Neutrophil (primary cell): ENCODE data around the gene CEPT1.
A peak's percentile ranks its signal among the peaks of the same experiment; 100 is the strongest.

Source experiments
- H3K27ac ChIP-seq: fragments of 200-600 bp; sonication (generic); 2 replicates; pipeline ENCODE4 v1.5.1; 2016; ENCODE audit warnings: mild to moderate bottlenecking, moderate library complexity
- H3K27me3 ChIP-seq: fragments of 200-600 bp; sonication (generic); 2 replicates; pipeline ENCODE4 v1.6.0; 2016; ENCODE audit warnings: mild to moderate bottlenecking
- H3K36me3 ChIP-seq: fragments of 200-600 bp; sonication (generic); 2 replicates; pipeline ENCODE4 v1.5.1; 2017
- H3K4me1 ChIP-seq, 2 experiments: fragments of 200-600 bp in 1 of 2; sonication (generic) in 1 of 2; 1 replicate in 1 of 2; 2 replicates in 1 of 2; pipeline versions ENCODE4 v1.5.1 to v1.6.1; 2013 to 2016; ENCODE audit warnings: low read depth in 1 of 2, low read length in 1 of 2, mild to moderate bottlenecking in 1 of 2, moderate library complexity in 1 of 2; ENCODE audit not compliant: control insufficient read depth in 1 of 2, insufficient read depth in 1 of 2
- H3K4me3 ChIP-seq, 2 experiments: fragments of 200-600 bp in 1 of 2; sonication (generic) in 1 of 2; 1 replicate in 1 of 2; 2 replicates in 1 of 2; pipeline ENCODE4 v1.5.1; 2013 to 2016; ENCODE audit warnings: low read depth in 1 of 2, low read length in 1 of 2, mild to moderate bottlenecking in 1 of 2, moderate library complexity in 1 of 2
- H3K9me3 ChIP-seq: fragments of 200-600 bp; sonication (generic); 2 replicates; pipeline ENCODE4 v1.5.1; 2016
- CTCF ChIP-seq: fragments of 200-600 bp; sonication (generic); IDR thresholded peaks from 2 replicates; pipeline ENCODE4 v1.5.1; 2016; ENCODE audit warnings: antibody characterized with exemption

CEPT1 gene

GRCh38 chr1:111141245-111142220 lies 1.5 kb downstream of the CEPT1 start:
- TF ChIP-seq CTCF, result no peak
- no peaks in the 10 kb centered on the region for H3K9me3 ChIP-seq
- peaks cover 14% of the 10 kb centered on the region for H3K36me3 ChIP-seq
- peak overlapping the region; percentile 89 for H3K27ac ChIP-seq
- no peaks in the 10 kb centered on the region for H3K27me3 ChIP-seq
- H3K4me3 ChIP-seq, result peak overlapping the region; percentile 96
- H3K4me1 ChIP-seq, result peaks cover 24% of the 10 kb centered on the region in 2 experiments

- peaks cover 14% of the 10 kb centered on the region for H3K36me3 ChIP-seq
- H3K27ac ChIP-seq, result no peak overlapping the region
- no peak overlapping the region for H3K4me3 ChIP-seq
- peaks cover 24% of the 10 kb centered on the region in 2 experiments for H3K4me1 ChIP-seq
- TF ChIP-seq CTCF, result no peak
- H3K9me3 ChIP-seq, result no peaks in the 10 kb centered on the region
- H3K27me3 ChIP-seq, result no peaks in the 10 kb centered on the region
Measured at GRCh38 chr1:111142356-111142975, 2.4 kb downstream of the CEPT1 start.

GRCh38 chr1:111145542-111145941 lies 5.5 kb downstream of the CEPT1 start:
- Histone ChIP-seq H3K27me3 (no peaks in the 10 kb centered on the region), H3K27ac (no peak overlapping the region), H3K4me1 (peaks cover 16% of the 10 kb centered on the region in 2 experiments), H3K36me3 (peaks cover 36% of the 10 kb centered on the region), H3K9me3 (no peaks in the 10 kb centered on the region), H3K4me3 (no peak overlapping the region)
- no peak for TF ChIP-seq CTCF

GRCh38 chr1:111145963-111146768 lies 6.1 kb downstream of the CEPT1 start:
- no peak overlapping the region for H3K27ac ChIP-seq
- H3K36me3 ChIP-seq, result peaks cover 38% of the 10 kb centered on the region
- no peaks in the 10 kb centered on the region for H3K27me3 ChIP-seq
- TF ChIP-seq CTCF, result no peak
- H3K4me1 ChIP-seq, result peaks cover 10% of the 10 kb centered on the region in 2 experiments
- no peak overlapping the region for H3K4me3 ChIP-seq
- no peaks in the 10 kb centered on the region for H3K9me3 ChIP-seq

GRCh38 chr1:111147948-111148347 lies 7.9 kb downstream of the CEPT1 start:
- Histone ChIP-seq H3K4me1 (peaks cover 0 to 5% of the 10 kb centered on the region in 2 experiments), H3K4me3 (no peak overlapping the region), H3K27ac (no peak overlapping the region), H3K27me3 (no peaks in the 10 kb centered on the region), H3K9me3 (no peaks in the 10 kb centered on the region), H3K36me3 (peaks cover 52% of the 10 kb centered on the region)
- TF ChIP-seq CTCF, result no peak
